Tibial nerve (tissue), 4 donors: ENCODE data around the gene COG5. TPM values are rescaled to one million over a fixed set of nuclear protein-coding genes. Genes with fewer than 3 reads are reported as not detected.

Source experiments
- DNase-seq, 2 donors: peaks; one replicate each; pipeline ENCODE4 v3.0.0-alpha.2; 2019; ENCODE audit warnings: low spot score in 2 of 2
- H3K27ac ChIP-seq, 4 donors: fragments of 200-600 bp; sonication (generic) in 3 of 4; one replicate each; pipeline ENCODE4 v1.5.1; 2017 to 2019; ENCODE audit warnings: mild to moderate bottlenecking in 1 of 4
- H3K27me3 ChIP-seq, 2 donors: fragments of 200-600 bp; sonication (generic) in 1 of 2; one replicate each; pipeline versions ENCODE4 v1.5.1 to v1.6.0; 2017 to 2019
- H3K36me3 ChIP-seq, 3 donors: fragments of 200-600 bp; sonication (generic); one replicate each; pipeline ENCODE4 v1.5.1; 2018 to 2019
- H3K4me1 ChIP-seq, 4 donors: fragments of 200-600 bp; sonication (generic) in 3 of 4; one replicate each; pipeline ENCODE4 v1.5.1; 2017 to 2019
- H3K4me3 ChIP-seq, 4 donors: fragments of 200-600 bp; sonication (generic) in 3 of 4; one replicate each; pipeline ENCODE4 v1.5.1; 2017 to 2019; ENCODE audit warnings: mild to moderate bottlenecking in 1 of 4, moderate library complexity in 1 of 4
- H3K9me3 ChIP-seq, 4 donors: fragments of 200-600 bp; sonication (generic) in 3 of 4; one replicate each; pipeline ENCODE4 v1.5.1; 2017 to 2019
- CTCF ChIP-seq, 5 experiments: fragments of 200-600 bp in 3 of 5; fragments of 450-650 bp in 2 of 5; sonication (generic) in 3 of 5; IDR thresholded peaks; one replicate each; pipeline ENCODE4 v1.5.1; 2016 to 2019; ENCODE audit warnings: antibody characterized with exemption in 5 of 5, mild to moderate bottlenecking in 3 of 5, moderate library complexity in 2 of 5
- EP300 ChIP-seq, 2 donors: sonication (generic); formaldehyde crosslinking; IDR thresholded peaks; one replicate each; pipeline ENCODE4 v1.6.1; 2017; ENCODE audit warnings: antibody characterized with exemption in 2 of 2, mild to moderate bottlenecking in 1 of 2
- POLR2A ChIP-seq, 2 donors: fragments of 450-650 bp; IDR thresholded peaks; one replicate each; pipeline ENCODE4 v1.6.1; 2017; ENCODE audit warnings: antibody characterized with exemption in 2 of 2, mild to moderate bottlenecking in 2 of 2, moderate library complexity in 2 of 2
- WGBS, 2 donors: methylation state at CpG; one replicate each; pipeline ENCODE4 v1.1.5; 2018; 5-methylcytosine and 5-hydroxymethylcytosine counted together
- total RNA-seq, 4 donors: library from RNA; depleted of rRNA; stranded (reverse); fragments of >200 nt; gene quantifications; one replicate each; pipeline ENCODE4 v1.1.0, GENCODE V29; 2016

COG5 gene
- total RNA-seq, 4 donors from 2014 or later = 26.7 to 35.7 (median 32.6) TPM

GRCh38 chr7:107588529-107589130, 24.9 kb upstream of the COG5 start:
- Histone ChIP-seq H3K4me3 (no peak overlapping the region), H3K27ac (no peak overlapping the region), H3K9me3 (no peaks in the 10 kb centered on the region), H3K27me3 (no peaks in the 10 kb centered on the region), H3K4me1 (no peaks in the 10 kb centered on the region), H3K36me3 (peaks cover 0 to 33% (median 0%) of the 10 kb centered on the region in 3 donors)
- WGBS, 2 donors = 87 to 91% methylated on average over 5 of the region's 5 CpGs
- DNase-seq = no peak
- no peak for TF ChIP-seq EP300 (IDR thresholded peaks at IDR 0.05)
- no peak for TF ChIP-seq CTCF (IDR thresholded peaks at IDR 0.05)
- no peak for TF ChIP-seq POLR2A (IDR thresholded peaks at IDR 0.05)

DNA sequence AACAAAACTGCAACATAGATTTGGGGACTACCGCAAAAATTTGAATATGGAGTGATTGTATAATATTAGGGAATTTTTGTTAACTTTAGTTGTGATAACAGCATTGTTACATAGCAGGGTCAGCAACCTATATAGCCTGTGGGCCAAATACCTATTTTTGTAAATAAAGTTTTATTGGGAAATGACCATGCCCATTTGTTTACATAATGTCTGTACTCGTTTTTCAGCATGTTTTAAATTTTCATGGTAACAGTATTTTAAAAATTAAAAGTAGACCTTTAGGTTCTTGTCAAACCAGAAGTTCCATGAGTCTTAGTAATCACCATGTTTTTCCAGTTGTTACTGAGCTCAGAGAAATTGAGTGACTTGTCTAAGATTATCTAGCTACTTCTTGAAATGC, 21.0 kb upstream of the COG5 start:
- no peaks in the 10 kb centered on the region for H3K9me3 ChIP-seq
- TF ChIP-seq CTCF (IDR thresholded peaks at IDR 0.05) = no peak
- TF ChIP-seq POLR2A (IDR thresholded peaks at IDR 0.05) = no peak
- TF ChIP-seq EP300 (IDR thresholded peaks at IDR 0.05) = no peak
- H3K4me3 ChIP-seq = no peak overlapping the region
- peaks cover 0 to 29% (median 12%) of the 10 kb centered on the region in 4 donors for H3K4me1 ChIP-seq
- H3K27me3 ChIP-seq = no peaks in the 10 kb centered on the region
- peaks cover 0 to 33% (median 0%) of the 10 kb centered on the region in 3 donors for H3K36me3 ChIP-seq
- WGBS, 2 donors = 81 to 86% methylated on average over 2 of the region's 2 CpGs
- no peak overlapping the region for H3K27ac ChIP-seq
- no peak for DNase-seq

- Histone ChIP-seq H3K36me3 (peaks cover 0 to 30% (median 0%) of the 10 kb centered on the region in 3 donors), H3K4me3 (no peak overlapping the region), H3K27me3 (no peaks in the 10 kb centered on the region), H3K4me1 (peaks cover 0 to 34% (median 12%) of the 10 kb centered on the region in 4 donors), H3K9me3 (no peaks in the 10 kb centered on the region), H3K27ac (no peak overlapping the region)
- WGBS, 2 donors = 83 to 89% methylated on average over 2 of the region's 2 CpGs
- no peak for TF ChIP-seq EP300 (IDR thresholded peaks at IDR 0.05)
- no peak for TF ChIP-seq POLR2A (IDR thresholded peaks at IDR 0.05)
- no peak for TF ChIP-seq CTCF (IDR thresholded peaks at IDR 0.05)
- no peak for DNase-seq
Measured at GRCh38 chr7:107582875-107583274, 19.2 kb upstream of the COG5 start.

DNA sequence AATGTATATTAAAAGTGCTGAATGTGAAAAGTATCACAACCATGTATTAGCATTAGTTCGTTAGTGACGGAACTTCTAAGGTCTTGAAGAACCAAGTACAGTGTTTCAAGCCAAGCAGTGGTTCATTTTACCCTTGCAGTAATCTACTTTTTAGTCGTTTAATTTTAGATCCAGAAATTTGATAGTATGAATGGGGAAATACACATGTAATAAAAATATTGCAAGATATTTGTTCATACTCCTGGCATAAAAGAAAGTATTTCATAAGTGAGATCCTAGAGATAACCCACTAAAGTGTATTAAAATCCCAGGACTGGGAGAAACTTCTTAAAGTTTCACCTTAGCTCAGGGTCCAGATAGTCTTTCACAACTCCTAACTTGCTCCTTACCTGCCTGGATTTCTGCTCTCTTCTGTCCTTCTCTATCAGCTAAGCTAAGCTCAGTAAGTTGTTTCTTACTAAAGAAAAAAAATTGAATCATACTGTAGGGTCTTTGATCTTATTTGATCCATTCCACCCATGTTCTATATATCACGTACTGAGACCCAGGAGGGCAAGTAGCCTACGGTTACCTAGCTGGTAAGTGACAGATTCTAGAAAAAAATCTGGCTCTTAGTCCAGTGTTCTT, 17.8 kb upstream of the COG5 start:
- TF ChIP-seq POLR2A (IDR thresholded peaks at IDR 0.05) (no peak), CTCF (IDR thresholded peaks at IDR 0.05) (no peak), EP300 (IDR thresholded peaks at IDR 0.05) (no peak)
- 51 to 54% methylated on average over 5 of the region's 5 CpGs for WGBS, 2 donors
- DNase-seq = no peak
- H3K36me3 ChIP-seq = peaks cover 0 to 20% (median 0%) of the 10 kb centered on the region in 3 donors
- H3K4me1 ChIP-seq = peaks cover 0 to 34% (median 12%) of the 10 kb centered on the region in 4 donors
- H3K4me3 ChIP-seq = peak overlapping the region in 1 of 4 donors; percentile 69
- peak overlapping the region in 1 of 4 donors; percentile 92 for H3K27ac ChIP-seq
- no peaks in the 10 kb centered on the region for H3K27me3 ChIP-seq
- H3K9me3 ChIP-seq = no peaks in the 10 kb centered on the region

- H3K27ac ChIP-seq = peak overlapping the region; percentile 84 to 97 (median 94)
- WGBS, 2 donors = 36 to 37% methylated on average over 10 of the region's 10 CpGs
- H3K9me3 ChIP-seq = no peaks in the 10 kb centered on the region
- peaks cover 0 to 34% (median 12%) of the 10 kb centered on the region in 4 donors for H3K4me1 ChIP-seq
- H3K27me3 ChIP-seq = no peaks in the 10 kb centered on the region
- H3K4me3 ChIP-seq = peak overlapping the region; percentile 57 to 93 (median 70)
- no peak for DNase-seq
- H3K36me3 ChIP-seq = peaks cover 0 to 16% (median 0%) of the 10 kb centered on the region in 3 donors
- TF ChIP-seq CTCF (IDR thresholded peaks at IDR 0.05) (no peak), EP300 (IDR thresholded peaks at IDR 0.05) (no peak), POLR2A (IDR thresholded peaks at IDR 0.05) (no peak)
Measured at GRCh38 chr7:107580716-107581383, 17.1 kb upstream of the COG5 start.
